Activated naive CD4-positive, alpha-beta T cell treated with anti-CD3 and anti-CD28 coated beads, Interleukin-2, amount 50 U/mL, for 72 hours (primary cell): Measurements from ENCODE around the gene TOP2A. TPM values are rescaled to one million over a fixed set of nuclear protein-coding genes. Genes with fewer than 3 reads are reported as not detected.
"Not testable (repeated sequence)": the region's sequence is repeated elsewhere in the genome, so short reads cannot be mapped to it uniquely, and the experiment has no call there.

Experiments
- ATAC-seq, 2 donors: fragments of 150-1000 bp; cut with Tn5 transposase; 2 replicates each; pipeline ENCODE4 v1.10.0; 2021; ENCODE audit warnings: mild to moderate bottlenecking in 2 of 2, moderate library complexity in 2 of 2
- DNase-seq, 2 donors: peaks; one replicate each; pipeline ENCODE4 v3.0.0; 2021 to 2022; ENCODE audit warnings: low spot score in 2 of 2
- H3K27ac Mint-ChIP-seq, 2 donors: one replicate each; pipeline ENCODE4 v1.8.0; 2022; ENCODE audit warnings: mild to moderate bottlenecking in 2 of 2, mixed read lengths in 2 of 2
- H3K36me3 Mint-ChIP-seq, 2 donors: one replicate each; pipeline ENCODE4 v1.8.0; 2022; ENCODE audit warnings: mixed read lengths in 2 of 2
- H3K9me3 Mint-ChIP-seq, 2 donors: one replicate each; pipeline ENCODE4 v1.8.0; 2022; ENCODE audit warnings: mixed read lengths in 2 of 2
- total RNA-seq, 2 donors: library from RNA; stranded (reverse); gene quantifications; one replicate each; pipeline ENCODE4 v1.2.3, GENCODE V29; 2022

TOP2A gene
- total RNA-seq, 2 donors from 2014 or later: 283 to 508 TPM

DNA sequence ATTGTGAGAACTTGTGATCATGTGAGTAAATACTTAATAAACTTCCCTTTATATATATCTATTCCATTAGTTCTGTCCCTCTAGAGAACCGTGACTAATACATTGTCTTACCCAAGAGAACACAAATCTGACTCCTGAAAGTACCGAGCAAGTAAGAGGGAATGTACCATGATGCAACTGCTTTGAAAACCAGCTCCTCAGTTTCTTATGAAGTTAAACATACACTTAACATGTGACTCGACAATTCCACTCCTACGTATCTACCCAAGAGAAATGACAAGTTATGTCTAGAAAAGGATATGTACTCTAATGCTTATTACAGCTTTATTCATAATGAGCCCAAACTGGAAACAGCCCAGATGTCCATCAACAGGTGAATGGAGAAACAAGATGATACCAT is 44.4 kb downstream of the TOP2A start:
- ATAC-seq (peak; percentile 81 to 92), DNase-seq (peak in 1 of 2 donors; percentile 14)
- Mint-ChIP-seq H3K27ac (peak overlapping the region; percentile 3 to 66), H3K9me3 (peaks cover 0 to 12% of the 10 kb centered on the region in 2 donors), H3K36me3 (peaks cover 0 to 13% of the 10 kb centered on the region in 2 donors)

DNA sequence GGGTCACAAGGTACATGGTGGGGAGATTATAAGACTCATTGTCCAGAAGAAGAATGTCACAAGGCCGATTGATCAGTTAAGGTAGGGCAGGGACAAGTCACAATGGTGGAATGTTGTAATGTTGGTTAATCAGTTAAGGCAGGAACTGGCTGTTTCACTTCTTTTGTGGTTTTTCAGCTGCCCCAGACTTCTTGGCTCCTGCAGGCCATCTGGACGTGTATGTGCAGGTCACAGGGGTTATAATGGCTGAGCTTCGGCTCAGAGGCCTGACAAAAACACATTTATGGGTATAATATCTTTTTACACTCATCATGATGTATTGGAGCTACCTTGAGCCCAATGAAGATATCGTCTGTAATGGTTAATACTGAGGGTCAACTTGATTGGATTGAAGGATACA is 45.1 kb downstream of the TOP2A start:
- peaks cover 0 to 12% of the 10 kb centered on the region in 2 donors for H3K9me3 Mint-ChIP-seq
- H3K27ac Mint-ChIP-seq: peak overlapping the region; percentile 58 to 66
- H3K36me3 Mint-ChIP-seq: peaks cover 0 to 13% of the 10 kb centered on the region in 2 donors
- ATAC-seq, DNase-seq: not testable (repeated sequence)

DNA sequence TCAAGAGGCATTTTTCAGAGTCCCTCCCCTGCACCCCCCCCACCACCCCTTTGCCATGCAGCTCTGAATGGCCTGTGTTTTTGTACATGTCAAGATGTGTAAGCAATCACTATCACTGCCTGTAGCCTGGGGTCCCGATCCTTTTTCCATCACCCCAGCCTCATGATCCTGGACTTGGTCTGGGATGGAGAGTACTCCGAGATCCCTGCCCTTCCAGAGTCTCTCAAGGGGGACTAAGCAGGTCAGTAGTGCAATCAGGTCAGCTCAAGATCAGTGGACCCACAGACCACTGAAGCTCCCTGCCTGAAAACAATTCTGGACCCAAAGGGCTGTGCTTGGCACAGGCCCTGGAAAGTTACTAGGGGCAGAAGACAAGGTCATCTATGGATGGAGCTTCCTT is 45.7 kb downstream of the TOP2A start:
- DNase-seq (peak in 1 of 2 donors; percentile 35), ATAC-seq (no peak)
- Mint-ChIP-seq H3K36me3 (peaks cover 0 to 11% of the 10 kb centered on the region in 2 donors), H3K9me3 (peaks cover 0 to 11% of the 10 kb centered on the region in 2 donors), H3K27ac (peak overlapping the region in 1 of 2 donors; percentile 66)

DNA sequence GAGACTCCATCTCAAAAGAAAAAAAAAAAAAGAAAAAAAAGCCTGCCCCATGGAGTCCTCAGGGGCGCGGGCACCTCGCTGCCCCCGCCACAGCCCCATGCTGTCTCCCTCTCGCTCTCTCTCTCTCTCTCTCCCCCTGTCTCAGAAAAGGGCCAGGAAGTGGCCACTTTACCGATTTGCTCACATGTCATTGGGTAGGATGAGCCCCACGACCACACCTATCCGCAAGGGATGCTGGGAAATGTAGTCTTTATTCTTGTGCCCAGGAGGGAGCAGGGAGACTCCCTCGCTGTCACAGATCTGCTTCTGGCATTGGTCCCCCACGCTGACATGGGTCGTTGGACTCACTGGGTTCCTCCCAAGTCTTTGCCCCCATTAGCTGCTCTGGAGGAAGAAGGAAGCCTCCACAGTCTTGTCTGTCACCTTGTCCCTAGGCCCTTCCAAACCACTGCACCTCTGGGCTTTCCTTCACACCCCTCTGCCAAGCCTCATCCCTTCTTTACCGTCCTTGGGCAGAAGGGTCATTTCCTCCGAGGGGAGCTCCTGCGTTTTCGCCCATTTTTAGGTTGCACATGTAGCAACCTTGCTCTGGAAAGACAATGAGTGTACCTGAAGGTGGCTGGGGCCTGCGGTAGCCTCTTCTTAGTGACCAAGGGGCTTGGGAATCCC is 46.3 kb downstream of the TOP2A start:
- H3K9me3 Mint-ChIP-seq: peaks cover 0 to 5% of the 10 kb centered on the region in 2 donors
- H3K36me3 Mint-ChIP-seq: peaks cover 0 to 5% of the 10 kb centered on the region in 2 donors
- DNase-seq: peak in 1 of 2 donors; percentile 46

DNA sequence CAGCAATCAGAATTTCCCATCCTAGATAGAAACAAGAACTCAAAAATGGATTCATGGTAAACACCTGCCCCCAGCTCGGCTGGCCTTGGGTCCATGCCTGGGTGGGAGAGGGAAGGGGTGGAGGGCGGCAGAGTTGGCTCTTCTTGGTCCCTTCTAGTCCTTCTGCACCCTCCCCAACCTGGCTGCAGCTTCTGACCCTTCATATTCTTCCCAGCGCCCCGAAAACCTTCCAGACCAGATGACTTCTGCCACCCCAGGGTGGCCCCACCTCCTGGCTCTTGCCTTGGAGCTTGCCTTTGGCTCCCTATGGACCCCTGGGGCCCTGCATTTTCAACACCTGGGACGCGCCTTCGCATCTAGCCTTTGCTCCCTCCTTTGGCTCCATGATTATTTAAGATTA is 47.8 kb downstream of the TOP2A start:
- DNase-seq (peak in 1 of 2 donors; percentile 44), ATAC-seq (no peak)
- Mint-ChIP-seq H3K36me3 (peaks cover 0 to 5% of the 10 kb centered on the region in 2 donors), H3K27ac (no peak overlapping the region), H3K9me3 (peaks cover 0 to 4% of the 10 kb centered on the region in 2 donors)

More for the DNA sequence above, 46.3 kb downstream of the TOP2A start:
- peak overlapping the region in 1 of 2 donors; percentile 47 for H3K27ac Mint-ChIP-seq
- ATAC-seq: peak in 1 of 2 donors; percentile 69

DNA sequence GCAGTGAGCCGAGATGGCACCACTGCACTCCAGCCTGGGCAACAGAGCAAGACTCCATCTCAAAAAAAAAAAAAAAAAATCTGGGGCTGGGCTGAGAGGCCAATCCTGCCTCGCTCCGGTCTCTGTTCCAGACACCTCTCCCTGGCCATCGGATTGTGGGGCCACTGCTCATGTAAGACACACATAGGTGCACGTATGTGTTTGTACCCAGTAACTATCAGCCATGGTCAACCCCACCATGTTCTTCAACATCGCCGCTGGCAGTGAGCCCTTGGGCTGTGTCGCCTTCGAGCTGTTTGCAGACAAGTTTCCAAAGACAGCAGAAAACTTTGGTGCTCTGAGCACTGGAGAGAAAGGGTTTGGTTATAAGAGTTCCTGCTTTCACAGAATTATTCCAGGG is 50.0 kb downstream of the TOP2A start:
- not testable (repeated sequence) for H3K9me3 Mint-ChIP-seq, H3K27ac Mint-ChIP-seq, H3K36me3 Mint-ChIP-seq, ATAC-seq
- DNase-seq: peak in 1 of 2 donors; percentile 16

DNA sequence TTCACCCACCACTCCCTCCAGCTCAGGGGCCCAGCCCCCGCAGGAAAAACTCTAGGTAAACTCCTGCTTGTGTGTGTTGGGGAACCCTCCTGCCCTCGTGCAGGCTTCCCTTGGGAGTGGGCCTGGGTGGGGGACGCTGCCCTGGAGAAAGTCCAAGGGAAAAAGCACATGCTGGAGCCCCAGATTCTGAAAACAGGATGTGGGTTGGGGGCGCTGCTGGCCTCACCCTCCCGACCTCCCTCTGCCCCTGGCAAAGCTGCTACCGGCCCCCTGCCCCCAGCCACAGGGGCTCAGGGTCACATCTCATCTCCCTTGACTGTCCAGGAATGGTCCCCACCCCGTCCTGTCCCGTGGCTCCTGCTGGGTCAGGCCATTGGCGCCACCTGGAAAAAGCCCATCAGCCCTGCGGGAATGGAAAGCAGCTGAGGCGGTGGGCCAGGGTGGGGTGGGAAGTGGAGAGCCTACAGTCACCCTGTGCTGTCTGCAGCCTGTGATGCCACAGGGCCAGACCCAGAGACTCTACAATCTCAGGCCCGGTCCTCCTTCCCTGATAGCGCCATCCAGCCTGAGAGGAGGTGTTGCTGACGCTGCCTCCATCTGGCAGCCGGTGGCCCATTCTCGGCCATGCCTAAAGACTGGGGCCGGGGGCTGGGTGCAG is 50.7 kb downstream of the TOP2A start:
- H3K9me3 Mint-ChIP-seq: peaks cover 0 to 4% of the 10 kb centered on the region in 2 donors
- DNase-seq (no peak), ATAC-seq (no peak)
- peaks cover 0 to 5% of the 10 kb centered on the region in 2 donors for H3K36me3 Mint-ChIP-seq
- H3K27ac Mint-ChIP-seq: no peak overlapping the region

DNA sequence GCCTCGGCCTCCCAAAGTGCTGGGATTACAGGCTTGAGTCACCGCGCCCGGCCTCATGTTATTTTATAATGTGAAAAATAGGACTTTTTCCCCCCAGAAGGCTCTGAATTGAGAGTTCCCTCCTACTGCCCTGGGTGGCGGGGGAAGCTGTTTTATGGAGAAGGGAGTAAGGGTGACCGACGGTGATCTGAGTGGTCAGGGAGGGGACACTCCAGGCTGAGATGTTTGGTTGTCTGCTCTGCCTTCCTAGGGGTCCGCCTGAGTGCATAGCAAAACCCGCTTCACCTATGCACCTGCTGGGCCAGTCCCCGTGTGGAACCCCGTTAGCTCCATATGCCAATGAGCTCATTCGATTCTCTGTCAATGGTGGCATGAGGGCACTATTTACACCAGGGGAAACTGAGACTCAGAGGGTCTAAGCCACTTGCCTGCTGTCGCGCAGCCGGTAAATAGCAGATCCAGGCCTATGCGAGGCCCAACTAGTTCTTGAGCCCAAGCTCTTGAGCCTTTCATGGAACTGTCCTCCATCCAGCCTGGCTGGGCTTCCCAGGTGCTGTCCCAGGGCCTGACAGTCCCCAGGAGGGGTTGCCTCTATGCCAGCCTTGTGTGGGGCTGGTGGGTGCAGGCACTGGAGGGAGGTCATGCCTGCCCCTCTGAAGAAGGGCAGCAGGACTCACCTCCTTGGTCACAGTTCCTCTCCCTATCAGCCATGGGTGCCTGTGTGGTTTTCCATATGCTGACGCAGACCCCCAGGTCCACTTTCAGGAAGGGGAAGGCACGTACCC is 51.4 kb downstream of the TOP2A start:
- Mint-ChIP-seq H3K27ac (no peak overlapping the region), H3K9me3 (peaks cover 0 to 2% of the 10 kb centered on the region in 2 donors), H3K36me3 (peaks cover 0 to 2% of the 10 kb centered on the region in 2 donors)
- DNase-seq (no peak), ATAC-seq (no peak)

DNA sequence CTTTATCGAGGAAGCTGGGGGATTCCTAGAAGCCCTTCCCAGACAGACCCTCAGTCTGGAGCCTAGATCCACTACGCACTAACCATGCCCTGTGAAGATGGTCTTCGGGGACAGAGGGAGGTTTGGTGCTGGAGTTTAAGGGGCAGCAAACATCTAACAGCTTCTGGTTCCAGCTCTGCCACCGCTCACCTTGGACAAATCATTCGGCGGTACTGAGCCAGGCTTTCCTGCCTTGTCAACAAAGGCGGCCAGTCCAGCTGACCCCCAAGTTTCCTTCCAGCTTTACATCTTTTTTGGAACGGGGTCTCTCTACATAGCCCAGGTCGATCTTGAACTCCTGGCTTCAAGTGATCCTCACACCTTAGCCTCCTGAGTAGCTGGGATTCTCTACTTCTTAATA is 52.8 kb downstream of the TOP2A start:
- H3K36me3 Mint-ChIP-seq: no peaks in the 10 kb centered on the region
- no peak overlapping the region for H3K27ac Mint-ChIP-seq
- no peak for ATAC-seq
- DNase-seq: no peak
- no peaks in the 10 kb centered on the region for H3K9me3 Mint-ChIP-seq

DNA sequence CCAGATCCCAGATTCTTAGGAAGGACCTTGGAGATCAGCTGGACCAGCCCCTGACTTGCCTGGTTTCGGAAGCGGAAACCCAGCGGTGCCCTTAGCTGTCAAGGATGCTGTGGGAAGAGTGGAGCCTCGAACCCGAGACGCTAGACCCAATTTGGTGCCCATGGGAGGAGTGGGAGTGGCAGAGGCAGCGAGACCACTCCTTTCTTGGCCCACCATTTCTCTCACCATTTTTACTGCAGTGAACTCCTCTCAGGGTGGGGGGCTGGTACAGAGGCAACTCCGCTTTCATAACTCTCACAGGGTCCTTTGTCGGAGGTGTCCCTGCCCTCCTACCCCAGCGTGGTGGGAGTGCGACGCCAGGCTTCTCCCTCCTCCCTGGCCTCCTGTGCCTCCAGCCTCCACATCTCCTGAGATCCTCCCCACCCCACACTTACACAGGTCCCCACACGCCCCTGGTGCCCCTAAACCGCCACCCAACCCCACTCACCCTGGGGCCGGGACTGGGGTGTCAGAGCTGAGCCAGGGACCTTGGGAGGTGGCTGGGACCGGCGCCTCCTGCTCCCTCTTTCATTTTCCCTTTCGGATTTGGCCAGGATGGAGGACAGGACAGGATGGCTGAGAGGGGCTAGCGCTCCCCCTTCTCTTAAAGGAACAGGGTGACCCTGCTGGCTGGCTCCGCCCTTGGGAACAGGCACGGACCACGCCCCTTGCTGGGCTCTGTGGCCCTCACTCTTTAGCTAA is 53.4 kb downstream of the TOP2A start, which contains the start of gene GJD3:
Gene GJD3, minus strand, starts transcription at position 617 of the 741 bp plus-strand sequence. CDS start 922 bp downstream, outside the sequence.
- DNase-seq (no peak), ATAC-seq (no peak)
- Mint-ChIP-seq H3K36me3 (no peaks in the 10 kb centered on the region), H3K9me3 (no peaks in the 10 kb centered on the region), H3K27ac (no peak within 1 kb of the TSS)

DNA sequence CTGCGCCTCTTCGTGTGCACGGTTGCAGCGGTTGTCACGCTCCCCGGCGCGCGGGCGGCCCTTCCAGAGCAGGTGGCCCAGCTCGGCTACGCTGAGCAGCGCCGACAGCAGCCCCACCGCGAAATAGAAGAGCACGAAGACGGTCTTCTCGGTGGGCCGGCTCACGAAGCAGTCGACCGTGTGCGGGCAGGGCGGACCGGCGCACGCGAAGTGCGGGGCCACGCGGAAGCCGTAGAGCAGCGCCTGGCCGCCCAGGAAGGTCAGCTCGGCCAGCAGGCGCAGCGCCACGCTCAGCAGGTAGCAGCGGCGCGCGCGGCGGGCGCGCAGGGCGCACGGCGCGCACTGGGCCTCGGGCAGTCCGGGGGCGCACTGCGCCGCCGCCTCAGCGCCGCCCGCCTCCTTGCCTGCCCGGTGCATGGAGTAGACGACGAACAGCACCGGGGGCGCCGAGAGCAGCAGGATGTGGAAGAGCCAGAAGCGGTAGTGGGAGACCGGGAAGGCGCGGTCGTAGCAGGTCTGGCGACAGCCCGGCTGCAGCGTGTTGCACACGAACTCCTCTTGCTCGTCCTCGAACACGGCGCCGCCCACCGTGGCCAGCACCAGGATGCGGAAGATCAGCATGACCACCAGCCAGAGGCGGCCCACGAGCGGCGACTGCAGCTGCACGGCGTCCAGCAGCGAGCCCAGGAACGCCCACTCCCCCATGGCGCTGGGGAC is 54.4 kb downstream of the TOP2A start:
- peak; percentile 35 to 43 for ATAC-seq
- DNase-seq: peak; percentile 38 to 68
- H3K9me3 Mint-ChIP-seq: no peaks in the 10 kb centered on the region
- no peak overlapping the region for H3K27ac Mint-ChIP-seq
- H3K36me3 Mint-ChIP-seq: no peaks in the 10 kb centered on the region

DNA sequence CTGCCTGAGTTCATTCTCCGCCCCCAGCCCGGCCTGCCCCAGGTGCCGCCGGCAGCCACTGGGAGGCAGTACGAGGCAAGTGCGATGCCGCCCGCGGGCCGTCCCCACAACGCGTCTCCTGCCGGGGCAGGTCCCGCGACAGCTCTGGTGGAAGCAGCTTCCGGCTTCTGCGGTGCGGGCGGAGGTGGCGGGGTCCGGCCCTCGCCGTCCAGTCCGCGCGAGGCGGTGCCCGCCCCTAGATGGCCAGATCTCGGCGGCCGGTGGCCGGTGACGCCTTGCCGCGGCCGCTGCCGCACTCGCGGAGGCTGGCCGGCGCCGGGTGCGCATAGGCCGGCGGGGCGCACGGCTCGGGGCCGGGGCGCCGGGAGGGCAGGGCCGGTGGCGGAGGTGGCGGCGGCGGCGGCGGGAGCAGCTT is 55.0 kb downstream of the TOP2A start:
- DNase-seq (peak; percentile 91), ATAC-seq (peak; percentile 90 to 93)
- Mint-ChIP-seq H3K36me3 (no peaks in the 10 kb centered on the region), H3K27ac (peak overlapping the region in 1 of 2 donors; percentile 87), H3K9me3 (no peaks in the 10 kb centered on the region)

DNA sequence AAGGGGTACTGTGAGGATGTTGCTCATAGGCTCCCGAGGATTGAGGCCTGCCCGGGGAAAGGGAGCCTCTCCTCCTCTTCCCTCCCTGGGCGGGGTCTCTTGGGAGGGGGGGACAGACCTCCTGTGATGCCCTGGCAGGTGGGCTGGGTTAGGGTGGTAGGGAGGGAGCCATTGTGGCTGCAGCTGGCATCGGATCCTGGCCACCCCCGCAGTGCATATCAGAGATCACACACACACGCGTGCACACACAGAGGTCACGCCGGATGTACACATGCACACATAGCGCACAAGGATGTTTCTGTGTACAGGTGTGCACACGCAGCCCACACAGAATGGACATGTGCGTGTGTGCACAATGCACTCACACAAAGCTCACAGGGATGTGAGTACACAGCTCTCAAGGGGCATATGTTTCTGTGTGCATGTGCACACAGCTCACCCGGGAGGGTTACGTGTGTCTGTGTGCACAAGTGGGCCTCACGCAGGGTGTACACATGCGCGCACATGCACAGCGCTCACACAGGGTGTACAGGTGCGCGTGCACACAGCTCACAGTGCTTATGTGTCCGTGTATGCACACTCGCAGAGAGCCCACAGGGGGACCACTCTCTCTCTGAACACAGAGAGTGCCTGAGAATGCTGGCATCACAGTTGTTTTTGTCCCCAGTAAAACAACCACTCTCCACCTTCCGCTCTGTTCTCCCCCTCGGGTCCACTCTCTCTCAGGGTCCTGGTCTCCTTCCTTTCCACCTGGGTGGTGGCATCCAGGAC is 55.6 kb downstream of the TOP2A start:
- Mint-ChIP-seq H3K9me3 (no peaks in the 10 kb centered on the region), H3K27ac (peak overlapping the region in 1 of 2 donors; percentile 87), H3K36me3 (no peaks in the 10 kb centered on the region)
- DNase-seq (no peak), ATAC-seq (peak; percentile 11 to 54)

DNA sequence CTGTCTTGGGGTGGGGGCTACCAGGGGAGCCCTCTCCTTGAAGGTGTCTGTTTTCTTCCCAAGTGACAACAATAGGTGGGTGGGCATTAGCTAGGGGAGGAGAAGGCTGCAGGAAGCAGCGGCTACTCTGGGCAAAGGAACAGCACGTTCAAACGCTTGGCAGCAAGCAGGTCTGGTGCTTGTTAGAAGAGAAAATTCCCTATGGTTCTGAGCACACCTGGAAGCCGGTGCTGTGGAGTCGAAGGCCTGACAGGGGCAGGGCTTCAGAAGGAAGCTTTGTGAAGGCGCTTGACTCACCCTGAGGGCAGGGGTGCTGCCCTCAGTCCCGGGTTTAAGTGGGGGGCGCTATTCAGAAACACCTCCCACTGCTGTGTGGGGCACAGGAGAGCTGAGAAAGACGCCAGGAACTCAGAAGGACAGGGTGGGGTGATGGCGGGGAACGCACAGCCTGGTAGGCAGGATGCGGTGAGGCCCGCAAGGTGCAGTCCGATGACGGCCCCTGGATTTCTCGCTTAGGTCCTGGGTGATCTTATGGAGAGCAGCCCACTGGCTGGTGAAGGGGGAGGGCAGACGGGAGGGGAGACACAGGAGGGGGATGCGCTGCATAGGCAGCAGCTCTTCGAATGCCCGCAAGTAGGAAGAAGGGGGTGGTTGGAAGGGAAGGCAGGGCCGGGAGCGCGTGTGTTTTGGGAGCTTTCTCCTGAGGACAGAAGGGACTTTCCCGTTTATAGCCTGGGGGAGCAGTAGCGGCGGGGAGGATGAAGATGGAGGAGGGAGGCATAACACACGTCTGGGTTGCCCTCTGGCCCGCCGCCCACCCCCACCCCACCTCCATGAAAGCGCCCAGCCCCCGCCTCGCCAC is 56.4 kb downstream of the TOP2A start:
- ATAC-seq (no peak), DNase-seq (no peak)
- Mint-ChIP-seq H3K27ac (no peak overlapping the region), H3K36me3 (no peaks in the 10 kb centered on the region), H3K9me3 (no peaks in the 10 kb centered on the region)
